OCI-M2 (cell line): ENCODE measurements around the gene ACTR5.
"Not testable (repeated sequence)": the region's sequence is repeated elsewhere in the genome, so short reads cannot be mapped to it uniquely, and the experiment has no call there.

ENCODE experiments used
- DNase-seq: peaks from one replicate; lab custom pipeline; 2025; ENCODE audit not compliant: unreplicated experiment; lab: John Stamatoyannopoulos, UW

The ACTR5 gene

GRCh38 chr20:38764567-38765318 lies 16.5 kb downstream of the ACTR5 start:
- no peak for DNase-seq

GRCh38 chr20:38766071-38766470 lies 17.8 kb downstream of the ACTR5 start:
- no peak for DNase-seq

DNA sequence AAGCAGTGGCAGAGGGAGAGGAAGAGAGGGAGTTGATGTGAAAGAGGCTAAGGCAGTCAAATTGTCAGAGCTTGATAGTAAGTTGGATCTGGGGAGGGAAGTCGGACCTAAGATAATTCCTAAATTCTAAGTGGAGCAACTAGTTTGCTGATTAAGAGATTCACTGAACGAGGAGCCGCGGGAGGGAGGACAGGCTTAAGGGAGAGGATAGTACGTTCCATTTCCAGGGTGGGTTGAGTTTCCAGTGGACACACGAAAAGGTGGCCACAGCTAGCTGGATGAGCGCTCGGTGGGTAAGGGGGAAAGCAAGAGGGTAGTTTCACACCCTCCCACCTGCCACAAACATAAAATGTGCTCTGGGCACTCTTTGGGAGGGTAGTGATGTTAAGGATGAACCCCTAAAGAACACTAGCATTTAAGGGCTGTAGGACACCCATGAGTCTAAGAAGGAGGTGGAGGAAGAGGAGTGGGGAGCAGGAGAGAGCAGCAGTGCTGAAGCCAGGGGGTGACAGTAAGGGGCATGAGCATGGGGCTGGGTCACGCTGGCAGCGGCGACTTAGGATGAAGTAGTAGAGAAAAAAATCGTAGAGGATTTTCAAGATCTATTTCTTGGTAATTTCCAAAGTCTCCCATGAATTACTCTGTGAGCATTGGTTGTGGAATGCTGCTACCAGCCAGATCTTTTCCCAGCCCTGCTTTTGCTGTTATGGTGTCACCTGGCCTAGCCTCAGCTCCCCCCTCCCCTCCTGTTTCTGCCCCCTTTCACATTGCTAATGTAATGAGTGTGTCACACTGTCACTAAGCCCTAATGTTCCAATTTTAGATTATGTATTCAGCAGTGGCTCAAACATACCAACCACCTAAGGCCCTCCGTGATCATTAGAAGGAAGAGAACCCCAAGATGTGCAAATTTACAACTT lies 21.4 kb downstream of the ACTR5 start:
- no peak for DNase-seq

- no peak for DNase-seq
Measured at GRCh38 chr20:38770546-38770945, 22.3 kb downstream of the ACTR5 start.

GRCh38 chr20:38770970-38771369 lies 22.7 kb downstream of the ACTR5 start:
- DNase-seq, result no peak

- DNase-seq, result no peak
Measured at GRCh38 chr20:38771621-38772020, 23.4 kb downstream of the ACTR5 start.

DNA sequence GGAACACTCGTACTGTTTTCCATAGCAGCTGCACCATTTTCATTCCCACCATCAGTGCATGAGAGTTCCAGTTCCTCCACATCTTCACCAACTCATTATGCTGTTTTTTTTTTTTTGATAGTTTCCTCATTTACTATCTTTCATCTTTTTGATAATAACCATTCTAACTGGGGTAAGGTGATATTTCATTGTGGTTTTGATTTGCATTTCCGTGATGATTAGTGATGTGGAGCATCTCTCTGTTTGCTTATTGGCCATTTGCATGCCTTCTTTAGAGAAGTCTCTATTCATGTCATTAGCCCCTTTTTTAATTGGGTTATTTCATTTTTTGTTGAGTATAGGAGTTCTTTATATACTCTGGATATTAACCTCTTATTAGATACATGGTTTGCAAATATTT lies 25.9 kb downstream of the ACTR5 start:
- no peak for DNase-seq

GRCh38 chr20:38776363-38776762 lies 28.1 kb downstream of the ACTR5 start:
- no peak for DNase-seq

GRCh38 chr20:38779247-38780097 lies 31.2 kb downstream of the ACTR5 start:
- DNase-seq, result no peak

GRCh38 chr20:38782275-38782674 lies 34.0 kb downstream of the ACTR5 start:
- DNase-seq, result no peak

DNA sequence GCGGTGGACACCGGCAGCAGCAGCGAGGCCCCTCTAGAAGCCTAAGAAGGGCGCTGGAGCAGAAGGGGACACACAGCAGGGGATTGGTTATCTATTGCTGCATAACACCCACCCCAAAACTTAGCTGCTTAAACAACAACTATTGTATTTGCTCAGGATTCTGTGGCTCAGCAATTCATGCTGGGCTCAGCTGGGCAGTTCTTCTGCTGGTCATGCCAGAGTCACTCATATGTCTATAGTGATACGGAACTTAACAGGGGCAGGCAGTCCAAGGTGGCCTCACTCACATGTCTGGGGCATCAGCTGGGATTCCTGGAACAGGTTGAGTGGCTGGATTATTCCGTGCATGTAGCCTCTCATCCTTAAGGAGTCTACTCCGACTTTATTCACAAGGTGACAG lies 39.6 kb downstream of the ACTR5 start:
- no peak for DNase-seq

DNA sequence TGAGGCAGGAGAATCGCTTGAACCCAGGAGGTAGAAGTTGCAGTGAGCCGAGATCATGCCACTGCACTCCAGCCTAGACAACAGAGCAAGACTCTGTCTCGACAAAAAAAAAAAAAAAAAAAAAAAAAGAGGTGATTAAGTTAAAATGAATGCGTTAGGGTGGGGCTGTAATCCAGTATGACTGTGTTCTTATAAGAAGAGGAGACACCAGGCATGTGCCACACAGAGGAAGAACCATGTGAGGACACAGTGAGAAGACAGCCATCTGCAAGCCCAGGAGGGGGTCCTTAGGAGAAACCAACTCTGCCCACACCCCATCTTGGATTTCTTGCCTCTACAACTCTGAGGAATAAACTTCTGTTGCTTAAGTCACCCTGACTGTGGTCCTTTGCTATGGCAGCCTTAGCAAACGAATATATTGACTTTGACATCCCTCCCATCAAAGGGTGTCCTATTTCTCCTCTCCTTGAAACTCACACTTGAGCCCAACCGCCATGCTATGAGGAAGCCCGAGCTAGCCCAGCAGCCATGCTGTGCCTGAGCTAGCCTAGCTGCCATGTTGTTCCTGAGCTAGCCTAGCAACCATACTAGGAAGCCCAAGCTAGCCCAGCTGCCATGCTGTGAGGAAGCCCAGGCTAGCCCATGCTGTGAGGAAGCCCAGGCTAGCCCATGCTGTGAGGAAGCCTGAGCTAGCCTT lies 41.4 kb downstream of the ACTR5 start:
- no peak for DNase-seq

DNA sequence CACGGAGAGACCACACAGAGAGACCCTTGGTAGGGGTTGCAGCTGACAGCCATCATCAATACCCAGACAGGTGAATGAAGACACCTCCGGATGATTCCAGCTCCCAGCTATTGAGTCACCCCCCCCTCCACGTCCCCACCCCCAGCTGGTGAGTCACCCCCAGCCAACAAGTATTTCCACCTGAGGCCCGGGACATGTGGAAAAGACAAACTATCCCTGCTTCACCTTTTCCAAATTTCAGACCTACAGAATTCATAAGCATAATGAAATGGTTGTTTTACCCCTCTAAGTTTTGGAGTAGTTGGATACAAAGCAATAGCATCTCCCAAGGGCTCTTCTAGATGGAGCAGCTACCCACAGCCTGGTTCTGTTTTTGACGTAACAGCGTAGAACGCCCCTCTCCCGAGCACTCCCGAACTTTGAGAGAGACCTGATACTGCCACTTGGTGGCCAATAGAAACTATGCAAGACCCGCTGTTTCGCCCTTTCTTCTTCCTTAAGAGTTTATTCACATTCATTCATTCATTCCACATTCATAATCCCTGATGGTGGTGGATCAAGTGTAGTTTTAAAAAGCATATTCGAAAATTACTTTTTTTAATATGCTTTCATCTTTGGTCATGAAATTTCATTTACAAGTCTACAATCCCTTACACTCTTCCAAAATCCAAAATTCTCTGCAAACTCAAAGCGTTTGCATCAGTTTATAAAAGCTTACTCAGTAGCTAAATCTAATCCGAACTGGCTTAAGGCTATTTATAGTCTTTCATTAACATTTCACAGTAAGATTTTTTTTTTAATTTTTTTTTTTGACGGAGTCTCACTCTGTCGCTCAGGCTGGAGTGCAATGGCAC lies 42.2 kb downstream of the ACTR5 start:
- no peak for DNase-seq

GRCh38 chr20:38791291-38791690 lies 43.0 kb downstream of the ACTR5 start:
- no peak for DNase-seq

GRCh38 chr20:38791940-38792339 lies 43.7 kb downstream of the ACTR5 start:
- no peak for DNase-seq

- not testable (repeated sequence) for DNase-seq
Measured at GRCh38 chr20:38794057-38794456, 45.8 kb downstream of the ACTR5 start.

GRCh38 chr20:38798266-38798665 lies 50.0 kb downstream of the ACTR5 start:
- no peak for DNase-seq

GRCh38 chr20:38799203-38799602 lies 50.9 kb downstream of the ACTR5 start:
- no peak for DNase-seq

- DNase-seq, result no peak
Measured at GRCh38 chr20:38800882-38801281, 52.6 kb downstream of the ACTR5 start.

DNA sequence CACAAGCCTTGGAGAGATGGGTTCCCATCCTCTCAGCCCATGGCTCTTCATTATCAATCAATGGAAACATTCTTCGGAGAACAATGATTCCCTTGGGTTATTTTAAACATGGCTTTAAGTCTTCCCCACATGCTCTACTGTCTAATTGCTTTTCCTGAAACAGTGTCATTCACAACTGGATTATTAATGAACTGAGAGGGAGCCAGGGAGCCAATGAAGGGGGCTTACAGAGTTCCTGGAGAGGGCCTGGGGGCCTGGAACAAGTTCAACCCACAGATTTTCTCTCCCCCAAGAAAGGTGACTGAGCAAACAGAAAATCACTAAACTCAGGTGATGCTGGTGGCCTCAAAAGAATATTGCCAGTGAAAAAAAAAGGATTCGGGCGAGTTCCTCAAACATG lies 56.0 kb downstream of the ACTR5 start:
- DNase-seq, result no peak
